ENCODE measurements around the gene RGP1. TPM values are rescaled to one million over a fixed set of nuclear protein-coding genes. Genes with fewer than 3 reads are reported as not detected.

Gene RGP1
- total RNA-seq, 2 donors from 2014 or later = 19.4 to 30.3 TPM

GRCh38 chr9:35748242-35748857 is 737 bp upstream of the RGP1 start:
- H3K36me3 ChIP-seq = peaks cover 11 to 12% of the 10 kb centered on the region in 2 donors
- TF ChIP-seq POLR2AphosphoS5 (IDR thresholded peaks at IDR 0.05) (no peak), POLR2A (IDR thresholded peaks at IDR 0.05) (no peak), CTCF (IDR thresholded peaks at IDR 0.05) (no peak)
- no peaks in the 10 kb centered on the region for H3K27me3 ChIP-seq (replicated peaks; ENCODE audit: insufficient read depth)
- H3K27ac ChIP-seq = peak overlapping the region; percentile 80 to 88
- no peaks in the 10 kb centered on the region for H3K9me3 ChIP-seq
- peaks cover 21% of the 10 kb centered on the region for H3K4me1 ChIP-seq (replicated peaks)
- WGBS = under 1% methylated on average over 24 of the region's 24 CpGs
- no peak for DNase-seq (ENCODE audit: low spot score)
- intact Hi-C loops (cut with DNase I) = no loop called here
- peak overlapping the region; percentile 72 to 89 for H3K4me3 ChIP-seq

GRCh38 chr9:35749515-35750255 is 598 bp downstream of the RGP1 start:
- H3K36me3 ChIP-seq = peaks cover 0 to 11% of the 10 kb centered on the region in 2 donors
- H3K27ac ChIP-seq = peak overlapping the region; percentile 80 to 88
- H3K4me3 ChIP-seq = peak overlapping the region; percentile 72 to 89
- H3K27me3 ChIP-seq (replicated peaks; ENCODE audit: insufficient read depth) = no peaks in the 10 kb centered on the region
- intact Hi-C loops (cut with DNase I) = no loop called here
- peak; percentile 20 for DNase-seq (ENCODE audit: low spot score)
- peaks cover 21% of the 10 kb centered on the region for H3K4me1 ChIP-seq (replicated peaks)
- TF ChIP-seq POLR2AphosphoS5 (IDR thresholded peaks at IDR 0.05) = no peak
- no peak for TF ChIP-seq CTCF (IDR thresholded peaks at IDR 0.05)
- no peak for TF ChIP-seq POLR2A (IDR thresholded peaks at IDR 0.05)
- no peaks in the 10 kb centered on the region for H3K9me3 ChIP-seq
- WGBS = 2% methylated on average over 19 of the region's 19 CpGs

- no peak for DNase-seq (ENCODE audit: low spot score)
- intact Hi-C loops (cut with DNase I) = no loop called here
- H3K27ac ChIP-seq = peak overlapping the region in 1 of 2 donors; percentile 88
- no peaks in the 10 kb centered on the region for H3K27me3 ChIP-seq (replicated peaks; ENCODE audit: insufficient read depth)
- WGBS = 56% methylated on average over 4 of the region's 4 CpGs
- TF ChIP-seq CTCF (IDR thresholded peaks at IDR 0.05) (no peak), POLR2A (IDR thresholded peaks at IDR 0.05) (no peak), POLR2AphosphoS5 (IDR thresholded peaks at IDR 0.05) (no peak)
- peaks cover 21% of the 10 kb centered on the region for H3K4me1 ChIP-seq (replicated peaks)
- H3K9me3 ChIP-seq = no peaks in the 10 kb centered on the region
- peaks cover 0 to 11% of the 10 kb centered on the region in 2 donors for H3K36me3 ChIP-seq
- H3K4me3 ChIP-seq = peak overlapping the region in 1 of 2 donors; percentile 89
Observed at GRCh38 chr9:35750256-35750531, 1.1 kb downstream of the RGP1 start.

- Histone ChIP-seq H3K4me1 (replicated peaks) (peaks cover 5% of the 10 kb centered on the region), H3K27me3 (replicated peaks; ENCODE audit: insufficient read depth) (no peaks in the 10 kb centered on the region), H3K9me3 (no peaks in the 10 kb centered on the region), H3K36me3 (peaks cover 0 to 11% of the 10 kb centered on the region in 2 donors), H3K27ac (no peak overlapping the region), H3K4me3 (no peak overlapping the region)
- DNase-seq (ENCODE audit: low spot score) = no peak
- intact Hi-C loops (cut with DNase I) = no loop called here
- TF ChIP-seq POLR2AphosphoS5 (IDR thresholded peaks at IDR 0.05) = no peak
- TF ChIP-seq POLR2A (IDR thresholded peaks at IDR 0.05) = no peak
- no peak for TF ChIP-seq CTCF (IDR thresholded peaks at IDR 0.05)
- 86% methylated on average over 5 of the region's 5 CpGs for WGBS
Observed at GRCh38 chr9:35753466-35753865, 4.4 kb downstream of the RGP1 start.

GRCh38 chr9:35754264-35754663 is 5.2 kb downstream of the RGP1 start, which contains the start of gene MSMP:
MSMP (minus strand) TSS chr9:35754276; CDS start chr9:35754129, 147 bp downstream.
- H3K4me1 ChIP-seq (replicated peaks) = peaks cover 5% of the 10 kb centered on the region
- 49% methylated on average over 3 of the region's 3 CpGs for WGBS
- no peak for DNase-seq (ENCODE audit: low spot score)
- H3K27me3 ChIP-seq (replicated peaks; ENCODE audit: insufficient read depth) = no peaks in the 10 kb centered on the region
- H3K4me3 ChIP-seq = no peak within 1 kb of the TSS
- no peak within 1 kb of the TSS for H3K27ac ChIP-seq
- peaks cover 0 to 11% of the 10 kb centered on the region in 2 donors for H3K36me3 ChIP-seq
- intact Hi-C loops (cut with DNase I) = no loop called here
- H3K9me3 ChIP-seq = no peaks in the 10 kb centered on the region
- TF ChIP-seq POLR2AphosphoS5 (IDR thresholded peaks at IDR 0.05) = no peak
- TF ChIP-seq POLR2A (IDR thresholded peaks at IDR 0.05) = no peak
- TF ChIP-seq CTCF (IDR thresholded peaks at IDR 0.05) = no peak

Measured in prostate gland (tissue), 2 donors.